ENCODE measurements around the gene VILL. TPM values are rescaled to one million over a fixed set of nuclear protein-coding genes. Genes with fewer than 3 reads are reported as not detected.
A peak's percentile ranks its signal among the peaks of the same experiment; 100 is the strongest.

Gene VILL
- total RNA-seq, 2 experiments from 2014 or later = 14.6 to 15.1 TPM

- H3K27me3 Mint-ChIP-seq (ENCODE audit: low read depth) = no peaks in the 10 kb centered on the region
- H3K9me3 Mint-ChIP-seq (ENCODE audit: insufficient read depth) = no peaks in the 10 kb centered on the region
- H3K4me3 Mint-ChIP-seq = no peak overlapping the region
- H3K36me3 Mint-ChIP-seq (ENCODE audit: low read depth) = no peaks in the 10 kb centered on the region
- no peak overlapping the region for H3K27ac Mint-ChIP-seq
- CTCF ChIA-PET = interaction anchor here (1.9 kb wide), 1 partner anchor 14 kb away, joined by 12 read pairs; no protein-coding TSS in a partner anchor
- DNase-seq (no peak), ATAC-seq (no peak)
- peaks cover 22% of the 10 kb centered on the region for H3K4me1 Mint-ChIP-seq (ENCODE audit: low read depth)
- POLR2A ChIA-PET = no interaction called here
Measured at GRCh38 chr3:37953226-37953625, 37.4 kb upstream of the VILL start.

GRCh38 chr3:37953707-37954394 is 36.7 kb upstream of the VILL start:
- ATAC-seq (no peak), DNase-seq (no peak)
- ChIA-PET CTCF (interaction anchor here (1.4 to 1.9 kb wide), 2 partner anchors 14 to 21 kb away, joined by 4 to 12 read pairs; no protein-coding TSS in a partner anchor), POLR2A (no interaction called here)
- H3K36me3 Mint-ChIP-seq (ENCODE audit: low read depth) = no peaks in the 10 kb centered on the region
- H3K9me3 Mint-ChIP-seq (ENCODE audit: insufficient read depth) = no peaks in the 10 kb centered on the region
- H3K4me1 Mint-ChIP-seq (ENCODE audit: low read depth) = peaks cover 22% of the 10 kb centered on the region
- H3K4me3 Mint-ChIP-seq = no peak overlapping the region
- H3K27me3 Mint-ChIP-seq (ENCODE audit: low read depth) = no peaks in the 10 kb centered on the region
- no peak overlapping the region for H3K27ac Mint-ChIP-seq

GRCh38 chr3:37954881-37955280 is 35.7 kb upstream of the VILL start:
- no peak for ATAC-seq
- Mint-ChIP-seq H3K4me3 (no peak overlapping the region), H3K27ac (no peak overlapping the region), H3K4me1 (ENCODE audit: low read depth) (peaks cover 22% of the 10 kb centered on the region), H3K27me3 (ENCODE audit: low read depth) (no peaks in the 10 kb centered on the region), H3K9me3 (ENCODE audit: insufficient read depth) (no peaks in the 10 kb centered on the region), H3K36me3 (ENCODE audit: low read depth) (no peaks in the 10 kb centered on the region)
- ChIA-PET POLR2A (no interaction called here), CTCF (interaction anchor here (0.9 to 2.7 kb wide), 4 partner anchors 13 to 99 kb away, joined by 3 to 20 read pairs (median 8); no protein-coding TSS in a partner anchor)
- DNase-seq = no peak

- POLR2A ChIA-PET = interaction anchor here (0.8 to 0.9 kb wide), 2 partner anchors 8 to 55 kb away, joined by 3 read pairs; no protein-coding TSS in a partner anchor
- H3K9me3 Mint-ChIP-seq (ENCODE audit: insufficient read depth) = no peaks in the 10 kb centered on the region
- no peaks in the 10 kb centered on the region for H3K36me3 Mint-ChIP-seq (ENCODE audit: low read depth)
- peaks cover 22% of the 10 kb centered on the region for H3K4me1 Mint-ChIP-seq (ENCODE audit: low read depth)
- peak overlapping the region; percentile 6 for H3K27ac Mint-ChIP-seq
- H3K4me3 Mint-ChIP-seq = no peak overlapping the region
- no peaks in the 10 kb centered on the region for H3K27me3 Mint-ChIP-seq (ENCODE audit: low read depth)
- DNase-seq = no peak
- no peak for ATAC-seq
- CTCF ChIA-PET = interaction anchor here (0.7 to 4.1 kb wide), 11 partner anchors 9 to 101 kb away, joined by 3 to 39 read pairs (median 5); no protein-coding TSS in a partner anchor
Measured at GRCh38 chr3:37955918-37956707, 34.5 kb upstream of the VILL start.

- DNase-seq (no peak), ATAC-seq (peak; percentile 5)
- Mint-ChIP-seq H3K4me1 (ENCODE audit: low read depth) (peaks cover 22% of the 10 kb centered on the region), H3K27me3 (ENCODE audit: low read depth) (no peaks in the 10 kb centered on the region), H3K4me3 (no peak overlapping the region), H3K27ac (peak overlapping the region; percentile 90), H3K36me3 (ENCODE audit: low read depth) (no peaks in the 10 kb centered on the region), H3K9me3 (ENCODE audit: insufficient read depth) (no peaks in the 10 kb centered on the region)
- ChIA-PET CTCF (interaction anchor here (1.3 to 4.1 kb wide), 9 partner anchors 9 to 102 kb away, joined by 4 to 39 read pairs (median 7); no protein-coding TSS in a partner anchor), POLR2A (interaction anchor here (0.8 to 0.9 kb wide), 2 partner anchors 8 to 55 kb away, joined by 3 read pairs; no protein-coding TSS in a partner anchor)
Measured at GRCh38 chr3:37956723-37957538, 33.7 kb upstream of the VILL start.

- POLR2A ChIA-PET = no interaction called here
- Mint-ChIP-seq H3K27me3 (ENCODE audit: low read depth) (peaks cover 2% of the 10 kb centered on the region), H3K4me3 (no peak overlapping the region), H3K36me3 (ENCODE audit: low read depth) (no peaks in the 10 kb centered on the region), H3K4me1 (ENCODE audit: low read depth) (peaks cover 22% of the 10 kb centered on the region), H3K27ac (peak overlapping the region; percentile 90), H3K9me3 (ENCODE audit: insufficient read depth) (no peaks in the 10 kb centered on the region)
- DNase-seq (no peak), ATAC-seq (peak; percentile 19)
- CTCF ChIA-PET = interaction anchor here (1.5 to 4.1 kb wide), 6 partner anchors 10 to 102 kb away, joined by 5 to 39 read pairs (median 10); no protein-coding TSS in a partner anchor
Measured at GRCh38 chr3:37957539-37957936, 33.0 kb upstream of the VILL start.

GRCh38 chr3:37961622-37962431 is 28.8 kb upstream of the VILL start:
- ATAC-seq = no peak

GRCh38 chr3:37963016-37963415 is 27.6 kb upstream of the VILL start:
- POLR2A ChIA-PET = no interaction called here
- Mint-ChIP-seq H3K9me3 (ENCODE audit: insufficient read depth) (no peaks in the 10 kb centered on the region), H3K27me3 (ENCODE audit: low read depth) (peaks cover 2% of the 10 kb centered on the region), H3K27ac (no peak overlapping the region), H3K4me3 (no peak overlapping the region), H3K36me3 (ENCODE audit: low read depth) (no peaks in the 10 kb centered on the region), H3K4me1 (ENCODE audit: low read depth) (peaks cover under 1% of the 10 kb centered on the region)
- no peak for DNase-seq
- ATAC-seq = no peak
- CTCF ChIA-PET = interaction anchor here (4.9 kb wide), 1 partner anchor 11 kb away, joined by 33 read pairs; no protein-coding TSS in a partner anchor

More at GRCh38 chr3:37961622-37962431, 28.8 kb upstream of the VILL start:
- H3K4me3 Mint-ChIP-seq = no peak overlapping the region
- ChIA-PET POLR2A (interaction anchor here (1.4 kb wide), 1 partner anchor 17 kb away, joined by 4 read pairs; no protein-coding TSS in a partner anchor), CTCF (interaction anchor here (0.7 to 2.4 kb wide), 5 partner anchors 11 to 107 kb away, joined by 3 to 15 read pairs (median 5); no protein-coding TSS in a partner anchor)
- no peak for DNase-seq
- peaks cover 11% of the 10 kb centered on the region for H3K4me1 Mint-ChIP-seq (ENCODE audit: low read depth)
- H3K9me3 Mint-ChIP-seq (ENCODE audit: insufficient read depth) = no peaks in the 10 kb centered on the region
- H3K27ac Mint-ChIP-seq = no peak overlapping the region
- H3K36me3 Mint-ChIP-seq (ENCODE audit: low read depth) = no peaks in the 10 kb centered on the region
- peaks cover 2% of the 10 kb centered on the region for H3K27me3 Mint-ChIP-seq (ENCODE audit: low read depth)

- no peaks in the 10 kb centered on the region for H3K36me3 Mint-ChIP-seq (ENCODE audit: low read depth)
- ChIA-PET POLR2A (no interaction called here), CTCF (interaction anchor here (4.9 to 5.3 kb wide), 2 partner anchors 11 to 63 kb away, joined by 33 to 69 read pairs; no protein-coding TSS in a partner anchor)
- ATAC-seq (no peak), DNase-seq (no peak)
- H3K4me3 Mint-ChIP-seq = no peak overlapping the region
- H3K9me3 Mint-ChIP-seq (ENCODE audit: insufficient read depth) = no peaks in the 10 kb centered on the region
- H3K27me3 Mint-ChIP-seq (ENCODE audit: low read depth) = peaks cover 2% of the 10 kb centered on the region
- H3K27ac Mint-ChIP-seq = no peak overlapping the region
- no peaks in the 10 kb centered on the region for H3K4me1 Mint-ChIP-seq (ENCODE audit: low read depth)
Measured at GRCh38 chr3:37963635-37964034, 27.0 kb upstream of the VILL start.

- Mint-ChIP-seq H3K27ac (no peak overlapping the region), H3K9me3 (ENCODE audit: insufficient read depth) (no peaks in the 10 kb centered on the region), H3K4me3 (no peak overlapping the region), H3K4me1 (ENCODE audit: low read depth) (no peaks in the 10 kb centered on the region), H3K27me3 (ENCODE audit: low read depth) (peaks cover 2% of the 10 kb centered on the region), H3K36me3 (ENCODE audit: low read depth) (no peaks in the 10 kb centered on the region)
- DNase-seq = no peak
- ChIA-PET POLR2A (interaction anchor here (0.9 kb wide), 1 partner anchor 8 kb away, joined by 3 read pairs; no protein-coding TSS in a partner anchor), CTCF (interaction anchor here (1.1 to 5.3 kb wide), 4 partner anchors 10 to 89 kb away, joined by 3 to 69 read pairs (median 18); no protein-coding TSS in a partner anchor)
- no peak for ATAC-seq
Measured at GRCh38 chr3:37964146-37964545, 26.4 kb upstream of the VILL start.

All from activated CD8-positive, alpha-beta T cell treated with anti-CD3 and anti-CD28 coated beads, Interleukin-2, amount 10 ng/mL, durations not matched to agents 7 days and 5 days (primary cell).